ENCODE data around the gene RNF17. TPM values are rescaled to one million over a fixed set of nuclear protein-coding genes. Genes with fewer than 3 reads are reported as not detected.
A peak's percentile ranks its signal among the peaks of the same experiment; 100 is the strongest.

The RNF17 gene
- total RNA-seq, 1 donor from 2014 or later, result not detected

GRCh38 chr13:24897293-24897692, 133.3 kb downstream of the RNF17 start:
- ATAC-seq, result no peak

- no peak for ATAC-seq
These were observed 135.6 kb downstream of the RNF17 start for GRCh38 chr13:24899601-24900000.

- ATAC-seq, result no peak
These were observed 136.5 kb downstream of the RNF17 start for GRCh38 chr13:24900507-24900906.

- ATAC-seq, result no peak
These were observed 141.3 kb downstream of the RNF17 start for GRCh38 chr13:24905242-24905641.

- no peak for ATAC-seq
These were observed 142.3 kb downstream of the RNF17 start for GRCh38 chr13:24906268-24906667.

GRCh38 chr13:24910502-24911132, 146.6 kb downstream of the RNF17 start:
- no peak for ATAC-seq

- ATAC-seq, result peak; percentile 26
These were observed 147.4 kb downstream of the RNF17 start for GRCh38 chr13:24911133-24911908.

GRCh38 chr13:24916464-24916863, 152.5 kb downstream of the RNF17 start:
- ATAC-seq, result no peak

- no peak for ATAC-seq
These were observed 157.0 kb downstream of the RNF17 start for GRCh38 chr13:24921003-24921402.

GRCh38 chr13:24921881-24922280, 157.9 kb downstream of the RNF17 start:
- no peak for ATAC-seq

- ATAC-seq, result peak; percentile 48
These were observed 158.4 kb downstream of the RNF17 start for GRCh38 chr13:24922387-24922744.

- peak; percentile 100 for ATAC-seq
These were observed 159.0 kb downstream of the RNF17 start for GRCh38 chr13:24922745-24923591.

GRCh38 chr13:24925318-24926231, 161.6 kb downstream of the RNF17 start:
- no peak for ATAC-seq

GRCh38 chr13:24927810-24928404, 163.9 kb downstream of the RNF17 start:
- ATAC-seq, result no peak

- ATAC-seq, result no peak
These were observed 165.2 kb downstream of the RNF17 start for GRCh38 chr13:24929196-24929595.

Other genes starting within 250 kb of the RNF17 start
- gene ATP12A, start 83.8 kb upstream of the RNF17 start, total RNA-seq, result 0.24 TPM

Data from esophagus mucosa (tissue), 1 donor.